ENCODE measurements around the gene KIF25. TPM values are rescaled to one million over a fixed set of nuclear protein-coding genes. Genes with fewer than 3 reads are reported as not detected.

KIF25 gene
- polyA plus RNA-seq, 2 donors, result 0.05 to 0.10 TPM

DNA sequence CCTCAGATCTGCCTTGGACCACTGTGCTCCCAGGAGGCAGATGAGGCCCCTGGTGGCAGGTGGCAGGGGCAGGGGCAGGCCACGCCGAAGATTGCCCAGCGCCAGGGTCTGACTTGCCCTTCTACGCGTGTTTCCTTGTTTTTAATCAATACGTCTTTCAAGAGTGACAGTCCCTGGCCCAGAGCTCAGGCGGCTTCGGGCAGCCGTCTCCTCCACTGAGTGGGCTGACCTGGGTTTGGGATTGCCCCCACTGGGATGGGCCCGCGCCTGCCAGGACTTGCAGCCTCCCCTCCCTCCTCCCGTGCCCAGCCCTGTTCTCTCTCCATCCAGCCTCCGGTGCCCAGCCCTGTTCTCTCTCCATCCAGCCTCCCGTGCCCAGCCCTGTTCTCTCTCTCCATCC is 60.4 kb downstream of the KIF25 start:
- Histone ChIP-seq H3K27me3 (ENCODE audit: control insufficient read depth in 1 of 2, insufficient read depth in 2 of 2, low read length in 2 of 2) (no peaks in the 10 kb centered on the region), H3K27ac (ENCODE audit: low read depth in 2 of 2, low read length in 1 of 2) (no peak overlapping the region), H3K36me3 (ENCODE audit: control insufficient read depth in 2 of 2, insufficient read depth in 2 of 2, low read length in 1 of 2) (no peaks in the 10 kb centered on the region), H3K9me3 (ENCODE audit: control insufficient read depth in 2 of 2, insufficient read depth in 1 of 2, low read depth in 1 of 2, low read length in 1 of 2) (no peaks in the 10 kb centered on the region), H3K4me1 (ENCODE audit: control insufficient read depth in 2 of 2, insufficient read depth in 2 of 2, low read length in 1 of 2) (peaks cover 0 to 20% of the 10 kb centered on the region in 2 donors), H3K4me3 (ENCODE audit: low read depth in 1 of 2, low read length in 2 of 2) (no peak overlapping the region)
- WGBS, 2 donors, result 53 to 79% methylated on average over 14 of the region's 14 CpGs

DNA sequence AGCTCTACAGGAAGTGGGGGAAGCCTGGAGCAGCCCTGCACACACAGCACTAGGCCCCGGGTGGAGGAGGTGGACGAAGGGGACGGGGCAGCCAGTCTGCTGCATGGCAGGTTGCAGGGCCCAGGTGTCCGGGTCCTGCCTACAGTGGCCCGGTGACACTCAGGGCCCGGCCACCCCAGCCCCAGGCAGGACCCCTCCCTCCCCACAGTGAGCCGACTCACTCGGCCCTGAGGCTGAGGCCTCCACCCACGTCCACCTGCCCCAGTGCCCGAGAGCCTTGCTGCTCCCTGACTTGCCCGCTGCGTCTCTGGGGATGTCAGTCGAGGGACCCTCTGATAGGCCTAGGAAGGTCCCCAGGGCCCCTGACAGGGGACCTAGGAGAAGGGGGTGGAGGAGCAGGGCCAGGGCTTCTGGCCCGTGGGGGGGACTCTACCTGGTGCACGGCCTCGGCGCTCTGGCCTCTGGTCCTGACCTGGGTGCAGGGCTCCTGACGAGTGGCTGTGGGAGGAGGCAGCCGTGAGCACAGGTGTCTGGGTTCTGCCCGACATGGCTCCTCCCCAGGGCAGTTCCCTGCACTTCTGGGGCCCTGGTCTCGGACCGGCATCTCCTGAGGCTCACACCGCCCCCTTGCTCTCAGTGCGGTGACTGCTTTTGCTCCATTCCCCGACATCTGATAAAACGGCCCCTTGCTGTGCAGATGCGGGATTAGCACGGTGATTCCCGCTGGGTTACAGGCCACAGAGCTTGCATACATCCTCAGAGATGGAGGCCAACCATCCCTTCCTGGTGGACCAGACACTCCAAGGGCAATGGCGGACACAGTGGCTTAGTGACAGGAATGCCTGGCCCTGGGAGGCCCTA is 61.5 kb downstream of the KIF25 start:
- H3K27ac ChIP-seq (ENCODE audit: low read depth in 2 of 2, low read length in 1 of 2), result no peak overlapping the region
- H3K4me3 ChIP-seq (ENCODE audit: low read depth in 1 of 2, low read length in 2 of 2), result no peak overlapping the region
- WGBS, 2 donors, result 91 to 93% methylated on average over 27 to 30 of the region's 30 CpGs
- H3K27me3 ChIP-seq (ENCODE audit: control insufficient read depth in 1 of 2, insufficient read depth in 2 of 2, low read length in 2 of 2), result no peaks in the 10 kb centered on the region
- H3K4me1 ChIP-seq (ENCODE audit: control insufficient read depth in 2 of 2, insufficient read depth in 2 of 2, low read length in 1 of 2), result peaks cover 0 to 20% of the 10 kb centered on the region in 2 donors
- H3K36me3 ChIP-seq (ENCODE audit: control insufficient read depth in 2 of 2, insufficient read depth in 2 of 2, low read length in 1 of 2), result no peaks in the 10 kb centered on the region
- no peaks in the 10 kb centered on the region for H3K9me3 ChIP-seq (ENCODE audit: control insufficient read depth in 2 of 2, insufficient read depth in 1 of 2, low read depth in 1 of 2, low read length in 1 of 2)

GRCh38 chr6:168060521-168060931 is 63.1 kb downstream of the KIF25 start:
- Histone ChIP-seq H3K27ac (ENCODE audit: low read depth in 2 of 2, low read length in 1 of 2) (no peak overlapping the region), H3K4me1 (ENCODE audit: control insufficient read depth in 2 of 2, insufficient read depth in 2 of 2, low read length in 1 of 2) (peaks cover 0 to 20% of the 10 kb centered on the region in 2 donors), H3K27me3 (ENCODE audit: control insufficient read depth in 1 of 2, insufficient read depth in 2 of 2, low read length in 2 of 2) (no peaks in the 10 kb centered on the region), H3K36me3 (ENCODE audit: control insufficient read depth in 2 of 2, insufficient read depth in 2 of 2, low read length in 1 of 2) (no peaks in the 10 kb centered on the region), H3K4me3 (ENCODE audit: low read depth in 1 of 2, low read length in 2 of 2) (no peak overlapping the region), H3K9me3 (ENCODE audit: control insufficient read depth in 2 of 2, insufficient read depth in 1 of 2, low read depth in 1 of 2, low read length in 1 of 2) (no peaks in the 10 kb centered on the region)
- WGBS, 2 donors, result 58 to 59% methylated on average over 12 of the region's 12 CpGs

DNA sequence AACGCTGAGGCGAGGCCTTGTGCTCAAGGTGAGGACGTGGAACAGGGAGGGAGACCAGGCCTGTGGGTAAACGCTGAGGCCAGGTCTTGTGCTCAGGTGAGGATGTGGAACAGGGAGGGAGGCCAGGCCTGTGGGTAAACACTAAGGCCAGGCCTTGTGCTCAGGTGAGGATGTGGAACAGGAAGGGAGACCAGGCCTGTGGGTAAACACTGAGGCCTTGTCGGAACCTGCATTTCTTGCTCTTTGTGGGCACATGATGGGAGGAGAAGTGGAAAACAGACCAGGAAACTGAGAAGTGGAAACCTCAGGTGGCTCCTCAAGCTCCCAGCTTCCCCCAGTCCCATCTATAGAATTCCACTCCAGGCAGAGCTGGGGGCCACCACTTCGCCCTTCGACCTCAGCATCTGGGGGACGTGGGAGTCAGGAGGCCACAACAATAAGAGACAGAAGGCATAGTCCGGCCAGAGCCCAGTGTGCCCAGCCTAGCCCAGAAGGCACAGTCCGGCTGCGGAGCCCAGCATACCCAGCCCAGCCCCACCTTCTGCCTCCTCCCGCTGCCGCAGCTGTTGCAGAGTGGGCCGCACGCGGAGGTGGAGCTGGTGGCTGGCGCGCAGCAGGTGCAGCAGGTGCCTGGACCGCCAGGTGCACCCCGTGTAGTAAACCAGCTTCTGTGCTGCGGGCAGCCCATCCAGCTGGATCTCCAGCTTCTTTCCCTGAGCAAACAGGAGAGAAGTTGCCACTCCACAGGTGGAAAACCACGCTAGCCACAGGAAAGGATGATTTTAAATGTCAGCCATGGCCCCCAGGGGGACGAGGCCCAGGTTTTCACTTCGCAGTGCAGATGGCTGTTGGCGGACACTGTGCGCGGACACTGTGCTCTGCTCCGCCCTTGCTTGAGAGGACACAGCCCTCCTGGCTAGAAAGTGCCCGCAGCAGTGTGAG is 64.1 kb downstream of the KIF25 start:
- no peak overlapping the region for H3K4me3 ChIP-seq (ENCODE audit: low read depth in 1 of 2, low read length in 2 of 2)
- H3K27ac ChIP-seq (ENCODE audit: low read depth in 2 of 2, low read length in 1 of 2), result no peak overlapping the region
- H3K4me1 ChIP-seq (ENCODE audit: control insufficient read depth in 2 of 2, insufficient read depth in 2 of 2, low read length in 1 of 2), result peaks cover 0 to 20% of the 10 kb centered on the region in 2 donors
- no peaks in the 10 kb centered on the region for H3K9me3 ChIP-seq (ENCODE audit: control insufficient read depth in 2 of 2, insufficient read depth in 1 of 2, low read depth in 1 of 2, low read length in 1 of 2)
- H3K27me3 ChIP-seq (ENCODE audit: control insufficient read depth in 1 of 2, insufficient read depth in 2 of 2, low read length in 2 of 2), result no peaks in the 10 kb centered on the region
- H3K36me3 ChIP-seq (ENCODE audit: control insufficient read depth in 2 of 2, insufficient read depth in 2 of 2, low read length in 1 of 2), result no peaks in the 10 kb centered on the region
- WGBS, 2 donors, result 80 to 91% methylated on average over 29 of the region's 29 CpGs

GRCh38 chr6:168062346-168063289 is 65.1 kb downstream of the KIF25 start:
- H3K36me3 ChIP-seq (ENCODE audit: control insufficient read depth in 2 of 2, insufficient read depth in 2 of 2, low read length in 1 of 2), result no peaks in the 10 kb centered on the region
- no peak overlapping the region for H3K27ac ChIP-seq (ENCODE audit: low read depth in 2 of 2, low read length in 1 of 2)
- no peaks in the 10 kb centered on the region for H3K27me3 ChIP-seq (ENCODE audit: control insufficient read depth in 1 of 2, insufficient read depth in 2 of 2, low read length in 2 of 2)
- no peak overlapping the region for H3K4me3 ChIP-seq (ENCODE audit: low read depth in 1 of 2, low read length in 2 of 2)
- no peaks in the 10 kb centered on the region for H3K9me3 ChIP-seq (ENCODE audit: control insufficient read depth in 2 of 2, insufficient read depth in 1 of 2, low read depth in 1 of 2, low read length in 1 of 2)
- WGBS, 2 donors, result 86 to 88% methylated on average over 31 of the region's 31 CpGs
- peaks cover 0 to 20% of the 10 kb centered on the region in 2 donors for H3K4me1 ChIP-seq (ENCODE audit: control insufficient read depth in 2 of 2, insufficient read depth in 2 of 2, low read length in 1 of 2)

DNA sequence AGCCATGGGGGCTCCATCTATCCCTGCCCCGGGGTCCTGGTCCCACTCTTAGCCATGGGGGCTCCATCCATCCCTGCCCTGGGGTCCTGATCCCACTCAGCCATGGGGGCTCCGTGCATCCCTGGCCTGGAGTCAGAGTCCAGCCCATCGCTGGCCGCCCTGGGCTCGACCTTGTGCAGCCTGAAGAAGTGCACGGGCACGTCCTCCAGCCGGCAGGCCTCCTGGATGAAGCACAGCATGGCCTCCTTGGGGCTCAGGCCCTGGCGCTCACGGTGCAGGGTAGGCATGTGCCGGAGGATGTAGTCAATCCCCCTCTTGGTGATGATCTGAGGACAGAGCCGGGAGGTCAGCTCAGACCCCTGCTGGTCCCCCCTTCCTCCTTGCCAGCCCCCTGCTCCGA is 66.0 kb downstream of the KIF25 start:
- 93% methylated on average over 12 to 13 of the region's 13 CpGs for WGBS, 2 donors
- no peaks in the 10 kb centered on the region for H3K27me3 ChIP-seq (ENCODE audit: control insufficient read depth in 1 of 2, insufficient read depth in 2 of 2, low read length in 2 of 2)
- no peak overlapping the region for H3K27ac ChIP-seq (ENCODE audit: low read depth in 2 of 2, low read length in 1 of 2)
- no peak overlapping the region for H3K4me3 ChIP-seq (ENCODE audit: low read depth in 1 of 2, low read length in 2 of 2)
- H3K36me3 ChIP-seq (ENCODE audit: control insufficient read depth in 2 of 2, insufficient read depth in 2 of 2, low read length in 1 of 2), result no peaks in the 10 kb centered on the region
- no peaks in the 10 kb centered on the region for H3K9me3 ChIP-seq (ENCODE audit: control insufficient read depth in 2 of 2, insufficient read depth in 1 of 2, low read depth in 1 of 2, low read length in 1 of 2)
- peaks cover 0 to 20% of the 10 kb centered on the region in 2 donors for H3K4me1 ChIP-seq (ENCODE audit: control insufficient read depth in 2 of 2, insufficient read depth in 2 of 2, low read length in 1 of 2)

- Histone ChIP-seq H3K4me3 (ENCODE audit: low read depth in 1 of 2, low read length in 2 of 2) (no peak overlapping the region), H3K4me1 (ENCODE audit: control insufficient read depth in 2 of 2, insufficient read depth in 2 of 2, low read length in 1 of 2) (peaks cover 0 to 17% of the 10 kb centered on the region in 2 donors), H3K27me3 (ENCODE audit: control insufficient read depth in 1 of 2, insufficient read depth in 2 of 2, low read length in 2 of 2) (no peaks in the 10 kb centered on the region), H3K27ac (ENCODE audit: low read depth in 2 of 2, low read length in 1 of 2) (no peak overlapping the region), H3K36me3 (ENCODE audit: control insufficient read depth in 2 of 2, insufficient read depth in 2 of 2, low read length in 1 of 2) (no peaks in the 10 kb centered on the region), H3K9me3 (ENCODE audit: control insufficient read depth in 2 of 2, insufficient read depth in 1 of 2, low read depth in 1 of 2, low read length in 1 of 2) (no peaks in the 10 kb centered on the region)
- WGBS, 2 donors, result 93% methylated on average over 11 of the region's 11 CpGs
Measured at GRCh38 chr6:168064226-168064807, 66.8 kb downstream of the KIF25 start.

GRCh38 chr6:168067081-168067759 is 69.7 kb downstream of the KIF25 start:
- Histone ChIP-seq H3K36me3 (ENCODE audit: control insufficient read depth in 2 of 2, insufficient read depth in 2 of 2, low read length in 1 of 2) (no peaks in the 10 kb centered on the region), H3K9me3 (ENCODE audit: control insufficient read depth in 2 of 2, insufficient read depth in 1 of 2, low read depth in 1 of 2, low read length in 1 of 2) (no peaks in the 10 kb centered on the region), H3K4me1 (ENCODE audit: control insufficient read depth in 2 of 2, insufficient read depth in 2 of 2, low read length in 1 of 2) (no peaks in the 10 kb centered on the region), H3K4me3 (ENCODE audit: low read depth in 1 of 2, low read length in 2 of 2) (no peak overlapping the region), H3K27me3 (ENCODE audit: control insufficient read depth in 1 of 2, insufficient read depth in 2 of 2, low read length in 2 of 2) (no peaks in the 10 kb centered on the region), H3K27ac (ENCODE audit: low read depth in 2 of 2, low read length in 1 of 2) (no peak overlapping the region)
- whole genome bisulfite sequencing, 2 donors, result 90 to 92% methylated on average over 24 of the region's 24 CpGs

Data from esophagus (tissue), 2 donors.